GM23248 (cell line): Measurements from ENCODE around the gene KIZ. TPM values are rescaled to one million over a fixed set of nuclear protein-coding genes. Genes with fewer than 3 reads are reported as not detected.

Experiments used
- DNase-seq: peaks from one replicate; pipeline ENCODE4 v3.0.0-alpha.2; 2015
- H2AFZ ChIP-seq: fragments of 200-600 bp; sonication (generic); 2 replicates; pipeline ENCODE4 v1.6.1; 2016; ENCODE audit warnings: antibody characterized with exemption
- H3F3A ChIP-seq: fragments of 200-600 bp; sonication (generic); 2 replicates; pipeline ENCODE4 v1.6.1; 2016; ENCODE audit warnings: mild to moderate bottlenecking, antibody characterized with exemption, mixed run types; ENCODE audit not compliant: insufficient read depth
- H3K27ac ChIP-seq: fragments of 200-600 bp; sonication (generic); 2 replicates; pipeline ENCODE4 v1.5.1; 2016; ENCODE audit warnings: mild to moderate bottlenecking
- H3K27me3 ChIP-seq: fragments of 200-600 bp; sonication (generic); replicated peaks from 2 replicates; pipeline ENCODE4 v1.6.1; 2016; ENCODE audit warnings: mild to moderate bottlenecking; ENCODE audit not compliant: insufficient read depth
- H3K36me3 ChIP-seq: fragments of 200-600 bp; sonication (generic); 2 replicates; pipeline ENCODE4 v1.6.1; 2016; ENCODE audit warnings: low read depth, mild to moderate bottlenecking
- H3K4me1 ChIP-seq: fragments of 200-600 bp; sonication (generic); 2 replicates; pipeline ENCODE4 v1.6.1; 2016; ENCODE audit warnings: mild to moderate bottlenecking; ENCODE audit not compliant: insufficient read depth
- H3K4me2 ChIP-seq: fragments of 200-600 bp; sonication (generic); one replicate; pipeline ENCODE4 v1.6.1; 2016; ENCODE audit warnings: mild to moderate bottlenecking; ENCODE audit not compliant: unreplicated experiment
- H3K4me3 ChIP-seq: fragments of 200-600 bp; sonication (generic); 2 replicates; pipeline ENCODE4 v1.5.1; 2016; ENCODE audit warnings: mild to moderate bottlenecking
- H3K79me2 ChIP-seq: fragments of 200-600 bp; sonication (generic); 2 replicates; pipeline ENCODE4 v1.6.1; 2016; ENCODE audit warnings: mild to moderate bottlenecking; ENCODE audit not compliant: insufficient read depth
- H3K9ac ChIP-seq: fragments of 200-600 bp; sonication (generic); 2 replicates; pipeline ENCODE4 v1.6.1; 2016; ENCODE audit warnings: mild to moderate bottlenecking
- H3K9me2 ChIP-seq: fragments of 200-600 bp; sonication (generic); 2 replicates; pipeline ENCODE4 v1.6.1; 2016; ENCODE audit warnings: mixed run types, mild to moderate bottlenecking, moderate library complexity; ENCODE audit not compliant: insufficient read depth
- H3K9me3 ChIP-seq: fragments of 200-600 bp; sonication (generic); one replicate; pipeline ENCODE4 v1.6.1; 2017; ENCODE audit warnings: low read depth
- H4K20me1 ChIP-seq: fragments of 200-600 bp; sonication (generic); 2 replicates; pipeline ENCODE4 v1.6.0; 2016; ENCODE audit not compliant: insufficient read depth
- EZH2 ChIP-seq: fragments of 200-600 bp; sonication (generic); IDR thresholded peaks from 2 replicates; pipeline ENCODE4 v1.6.1; 2018; ENCODE audit warnings: antibody characterized with exemption, mild to moderate bottlenecking; ENCODE audit not compliant: insufficient read depth, poor library complexity, severe bottlenecking
- EZH2phosphoT487 ChIP-seq: fragments of 200-600 bp; sonication (generic); IDR thresholded peaks from 2 replicates; pipeline ENCODE4 v1.6.1; 2018; ENCODE audit warnings: antibody characterized with exemption, moderate library complexity, mild to moderate bottlenecking, low read depth; ENCODE audit not compliant: insufficient read depth
- WGBS, 2 experiments: methylation state at CpG; one replicate each; pipeline ENCODE4 v1.1.6; 2015 to 2017; ENCODE audit warnings: low lambda C conversion rate in 2 of 2, low coverage in 1 of 2; ENCODE audit errors: missing lambda C conversion rate in 2 of 2; 5-methylcytosine and 5-hydroxymethylcytosine counted together
- in situ Hi-C: fragments of 300-500 bp; cut with MboI; formaldehyde crosslinking; loops from 2 replicates; pipeline ENCODE4 v1.15.0; 2020
- polyA plus RNA-seq: library from polyadenylated mRNA; unstranded; fragments of >200 nt; fragmentation: Nextera tagmentation; extraction: Ambion mirVana; gene quantifications from 2 replicates; pipeline ENCODE4 v1.2.1, GENCODE V29; 2016
- total RNA-seq: library from RNA; depleted of rRNA; stranded (reverse); fragments of >200 nt; shearing (Covaris generic); gene quantifications from 2 replicates; pipeline ENCODE4 v1.2.3, GENCODE V29; 2014

The KIZ gene
- total and polyA plus RNA-seq, 2 experiments from 2014 or later: 15.4 to 24.5 TPM

GRCh38 chr20:21133404-21133803, 7.5 kb downstream of the KIZ start:
- H4K20me1 ChIP-seq: no peaks in the 10 kb centered on the region
- no peaks in the 10 kb centered on the region for H3K9me3 ChIP-seq
- no peak overlapping the region for H3K4me3 ChIP-seq
- no peak for TF ChIP-seq EZH2phosphoT487
- no peak for TF ChIP-seq EZH2
- no peak for DNase-seq
- H3K27me3 ChIP-seq: no peaks in the 10 kb centered on the region
- H3K9me2 ChIP-seq: no peaks in the 10 kb centered on the region
- WGBS, 2 experiments: 64 to 69% methylated on average over 4 of the region's 4 CpGs
- peaks cover 4% of the 10 kb centered on the region for H3K79me2 ChIP-seq
- in situ Hi-C loops: no loop called here
- no peak overlapping the region for H3K4me2 ChIP-seq
- no peaks in the 10 kb centered on the region for H3K36me3 ChIP-seq
- H3K9ac ChIP-seq: no peak overlapping the region
- no peaks in the 10 kb centered on the region for H3K4me1 ChIP-seq
- H3F3A ChIP-seq: no peaks in the 10 kb centered on the region
- H3K27ac ChIP-seq: no peak overlapping the region
- no peak overlapping the region for H2AFZ ChIP-seq

GRCh38 chr20:21133917-21134622, 8.2 kb downstream of the KIZ start:
- Histone ChIP-seq H3K4me3 (no peak overlapping the region), H3K27ac (no peak overlapping the region)
- in situ Hi-C loops: no loop called here

GRCh38 chr20:21134883-21135493, 9.1 kb downstream of the KIZ start:
- DNase-seq: no peak
- Histone ChIP-seq H4K20me1 (no peaks in the 10 kb centered on the region), H3K36me3 (no peaks in the 10 kb centered on the region), H3K27me3 (no peaks in the 10 kb centered on the region), H2AFZ (no peak overlapping the region), H3K4me2 (no peak overlapping the region), H3F3A (no peaks in the 10 kb centered on the region), H3K27ac (no peak overlapping the region), H3K4me3 (no peak overlapping the region), H3K4me1 (no peaks in the 10 kb centered on the region), H3K9me2 (no peaks in the 10 kb centered on the region), H3K9me3 (no peaks in the 10 kb centered on the region), H3K79me2 (no peaks in the 10 kb centered on the region), H3K9ac (no peak overlapping the region)
- in situ Hi-C loops: no loop called here
- WGBS, 2 experiments: 93 to 94% methylated on average over 10 of the region's 10 CpGs
- no peak for TF ChIP-seq EZH2

More at GRCh38 chr20:21133917-21134622, 8.2 kb downstream of the KIZ start:
- 85 to 89% methylated on average over 15 to 16 of the region's 16 CpGs for WGBS, 2 experiments
- H3K9ac ChIP-seq: no peak overlapping the region
- H3K36me3 ChIP-seq: no peaks in the 10 kb centered on the region
- no peaks in the 10 kb centered on the region for H3K9me2 ChIP-seq
- no peaks in the 10 kb centered on the region for H3F3A ChIP-seq
- no peaks in the 10 kb centered on the region for H4K20me1 ChIP-seq
- no peaks in the 10 kb centered on the region for H3K79me2 ChIP-seq
- no peak for TF ChIP-seq EZH2
- TF ChIP-seq EZH2phosphoT487: no peak
- H3K4me1 ChIP-seq: no peaks in the 10 kb centered on the region
- no peak overlapping the region for H3K4me2 ChIP-seq
- H3K27me3 ChIP-seq: no peaks in the 10 kb centered on the region
- DNase-seq: no peak
- no peaks in the 10 kb centered on the region for H3K9me3 ChIP-seq
- H2AFZ ChIP-seq: no peak overlapping the region

- TF ChIP-seq EZH2: no peak
- no peak for TF ChIP-seq EZH2phosphoT487
- Histone ChIP-seq H3K4me3 (no peak overlapping the region), H3K9me3 (no peaks in the 10 kb centered on the region), H3K9me2 (no peaks in the 10 kb centered on the region), H3K4me1 (no peaks in the 10 kb centered on the region), H3K4me2 (no peak overlapping the region), H3K9ac (no peak overlapping the region), H3K27ac (no peak overlapping the region), H3K36me3 (no peaks in the 10 kb centered on the region), H4K20me1 (no peaks in the 10 kb centered on the region), H3F3A (no peaks in the 10 kb centered on the region), H3K27me3 (no peaks in the 10 kb centered on the region), H2AFZ (no peak overlapping the region), H3K79me2 (no peaks in the 10 kb centered on the region)
- DNase-seq: no peak
- WGBS, 2 experiments: 92 to 94% methylated on average over 8 of the region's 8 CpGs
- in situ Hi-C loops: no loop called here
Observed at GRCh38 chr20:21136015-21136732, 10.3 kb downstream of the KIZ start.
